LHCN-M2 (cell line): ENCODE measurements around the gene MAP3K13. TPM values are rescaled to one million over a fixed set of nuclear protein-coding genes. Genes with fewer than 3 reads are reported as not detected.
A peak's percentile ranks its signal among the peaks of the same experiment; 100 is the strongest.
"Not testable (repeated sequence)": the region's sequence is repeated elsewhere in the genome, so short reads cannot be mapped to it uniquely, and the experiment has no call there.

Experiments used
- DNase-seq: peaks from one replicate; pipeline ENCODE4 v3.0.0-alpha.2; 2012; ENCODE audit warnings: low read depth
- total RNA-seq: library from RNA; depleted of rRNA; stranded (reverse); fragments of >200 nt; gene quantifications from 2 replicates; pipeline ENCODE4 v1.2.3, GENCODE V29; 2014

MAP3K13 gene
- total RNA-seq, 1 experiment from 2014 or later: 18.6 TPM

- no peak for DNase-seq
These were observed 34.7 kb downstream of the MAP3K13 start for GRCh38 chr3:185397676-185398075.

GRCh38 chr3:185399737-185400667 lies 37.1 kb downstream of the MAP3K13 start:
- DNase-seq: peak; percentile 41

GRCh38 chr3:185400866-185401265 lies 37.9 kb downstream of the MAP3K13 start:
- DNase-seq: no peak

- DNase-seq: peak; percentile 51
These were observed 38.5 kb downstream of the MAP3K13 start for GRCh38 chr3:185401319-185401955.

- peak; percentile 19 for DNase-seq
These were observed 39.6 kb downstream of the MAP3K13 start for GRCh38 chr3:185402561-185402960.

GRCh38 chr3:185403002-185403401 lies 40.1 kb downstream of the MAP3K13 start:
- DNase-seq: no peak

GRCh38 chr3:185405243-185405642 lies 42.3 kb downstream of the MAP3K13 start:
- no peak for DNase-seq

- DNase-seq: no peak
These were observed 42.7 kb downstream of the MAP3K13 start for GRCh38 chr3:185405664-185406063.

- DNase-seq: no peak
These were observed 43.2 kb downstream of the MAP3K13 start for GRCh38 chr3:185406121-185406620.

- no peak for DNase-seq
These were observed 47.0 kb downstream of the MAP3K13 start for GRCh38 chr3:185409957-185410356.

GRCh38 chr3:185411133-185411532 lies 48.2 kb downstream of the MAP3K13 start:
- DNase-seq: no peak

GRCh38 chr3:185416513-185416912 lies 53.6 kb downstream of the MAP3K13 start:
- DNase-seq: no peak

GRCh38 chr3:185418561-185418977 lies 55.6 kb downstream of the MAP3K13 start:
- DNase-seq: not testable (repeated sequence)

GRCh38 chr3:185420762-185421161 lies 57.8 kb downstream of the MAP3K13 start:
- DNase-seq: peak; percentile 88

GRCh38 chr3:185421577-185422232 lies 58.8 kb downstream of the MAP3K13 start:
- no peak for DNase-seq

- no peak for DNase-seq
These were observed 59.7 kb downstream of the MAP3K13 start for GRCh38 chr3:185422677-185423076.

- DNase-seq: peak; percentile 40
These were observed 60.2 kb downstream of the MAP3K13 start for GRCh38 chr3:185423178-185423577.

- no peak for DNase-seq
These were observed 61.5 kb downstream of the MAP3K13 start for GRCh38 chr3:185424435-185424834.

- DNase-seq: no peak
These were observed 67.4 kb downstream of the MAP3K13 start for GRCh38 chr3:185430375-185430774.

- DNase-seq: no peak
These were observed 77.0 kb downstream of the MAP3K13 start for GRCh38 chr3:185439745-185440466.

GRCh38 chr3:185442031-185442430 lies 79.1 kb downstream of the MAP3K13 start:
- no peak for DNase-seq
